Measurements from ENCODE around the gene SCT.
"Not testable (repeated sequence)": the region's sequence is repeated elsewhere in the genome, so short reads cannot be mapped to it uniquely, and the experiment has no call there.

SCT gene

GRCh38 chr11:626475-627307 is at the start of gene SCT:
SCT (minus strand) TSS chr11:627181; CDS start chr11:627143, 38 bp downstream.
- no peak for DNase-seq

- no peak for DNase-seq
Measured at GRCh38 chr11:674406-674805, 47.4 kb upstream of the SCT start.

GRCh38 chr11:673866-674265 is 46.9 kb upstream of the SCT start:
- DNase-seq: no peak

GRCh38 chr11:665704-666281 is 38.8 kb upstream of the SCT start:
- peak; percentile 21 for DNase-seq

- DNase-seq: no peak
Measured at GRCh38 chr11:665062-665703, 38.2 kb upstream of the SCT start.

- peak; percentile 38 for DNase-seq
Measured at GRCh38 chr11:662689-663274, 35.8 kb upstream of the SCT start.

- DNase-seq: no peak
Measured at GRCh38 chr11:660681-661444, 33.9 kb upstream of the SCT start.

GRCh38 chr11:660281-660680 is 33.3 kb upstream of the SCT start:
- no peak for DNase-seq

GRCh38 chr11:659532-660085 is 32.6 kb upstream of the SCT start:
- DNase-seq: no peak

GRCh38 chr11:657691-658126 is 30.7 kb upstream of the SCT start:
- no peak for DNase-seq

- no peak for DNase-seq
Measured at GRCh38 chr11:656866-657265, 29.9 kb upstream of the SCT start.

GRCh38 chr11:656426-656825 is 29.4 kb upstream of the SCT start:
- no peak for DNase-seq

- DNase-seq: no peak
Measured at GRCh38 chr11:655036-655726, 28.2 kb upstream of the SCT start.

GRCh38 chr11:654444-654843 is 27.5 kb upstream of the SCT start:
- DNase-seq: not testable (repeated sequence)

GRCh38 chr11:653837-654236 is 26.9 kb upstream of the SCT start:
- no peak for DNase-seq

- DNase-seq: not testable (repeated sequence)
Measured at GRCh38 chr11:653136-653535, 26.2 kb upstream of the SCT start.

GRCh38 chr11:650482-650881 is 23.5 kb upstream of the SCT start:
- DNase-seq: no peak

GRCh38 chr11:647672-648158 is 20.7 kb upstream of the SCT start:
- DNase-seq: not testable (repeated sequence)

GRCh38 chr11:646214-646613 is 19.2 kb upstream of the SCT start:
- no peak for DNase-seq

GRCh38 chr11:645536-645935 is 18.6 kb upstream of the SCT start:
- no peak for DNase-seq

GRCh38 chr11:643849-644738 is 17.1 kb upstream of the SCT start:
- no peak for DNase-seq

Measured in fibroblast of skin of right biceps (primary cell).